Prostate gland (tissue), 2 donors: ENCODE measurements around the gene ACTN1. TPM values are rescaled to one million over a fixed set of nuclear protein-coding genes. Genes with fewer than 3 reads are reported as not detected.
A peak's percentile ranks its signal among the peaks of the same experiment; 100 is the strongest.

Experiments
- DNase-seq: peaks from one replicate; pipeline ENCODE4 v3.0.0-alpha.2; 2019; ENCODE audit warnings: low spot score
- H3K27ac ChIP-seq, 2 donors: fragments of 200-600 bp; sonication (generic); 2 replicates each; pipeline ENCODE4 v1.5.1; 2017 to 2019
- H3K27me3 ChIP-seq: fragments of 200-600 bp; sonication (generic); replicated peaks from 2 replicates; pipeline ENCODE4 v1.5.1; 2019; ENCODE audit not compliant: insufficient read depth
- H3K36me3 ChIP-seq, 2 donors: fragments of 200-600 bp; sonication (generic); 1 replicate in 1 of 2; 2 replicates in 1 of 2; pipeline versions ENCODE4 v1.5.1 to v1.8.1; 2017 to 2019
- H3K4me1 ChIP-seq: fragments of 200-600 bp; sonication (generic); replicated peaks from 2 replicates; pipeline ENCODE4 v1.5.1; 2019
- H3K4me3 ChIP-seq, 2 donors: fragments of 200-600 bp; sonication (generic); 2 replicates each; pipeline ENCODE4 v1.5.1; 2017 to 2019
- H3K9me3 ChIP-seq: fragments of 200-600 bp; sonication (generic); 2 replicates; pipeline ENCODE4 v1.5.1; 2017
- CTCF ChIP-seq, 4 experiments: fragments of 200-600 bp in 2 of 4; fragments of 450-650 bp in 2 of 4; sonication (generic) in 2 of 4; IDR thresholded peaks; 1 replicate in 3 of 4; 2 replicates in 1 of 4; pipeline ENCODE4 v1.5.1; 2016 to 2019; ENCODE audit warnings: antibody characterized with exemption in 4 of 4, mild to moderate bottlenecking in 2 of 4, moderate library complexity in 2 of 4
- POLR2A ChIP-seq: fragments of 450-650 bp; IDR thresholded peaks from one replicate; pipeline ENCODE4 v1.6.1; 2016; ENCODE audit warnings: antibody characterized with exemption, mild to moderate bottlenecking
- POLR2AphosphoS5 ChIP-seq: sonication (generic); formaldehyde crosslinking; IDR thresholded peaks from one replicate; pipeline ENCODE4 v1.6.1; 2017; ENCODE audit warnings: antibody characterized with exemption
- WGBS: methylation state at CpG from one replicate; pipeline ENCODE4 v1.1.5; 2018; 5-methylcytosine and 5-hydroxymethylcytosine counted together
- intact Hi-C: fragments of 100-400 bp; cut with DNase I; formaldehyde crosslinking; loops from one replicate; pipeline ENCODE4 v1.14.2; 2022
- total RNA-seq, 2 donors: library from RNA; depleted of rRNA; stranded (reverse); fragments of >200 nt; gene quantifications; one replicate each; pipeline ENCODE4 v1.1.0, GENCODE V29; 2016

ACTN1 gene
- total RNA-seq, 2 donors from 2014 or later = 197 to 240 TPM

GRCh38 chr14:69003626-69004025 lies 24.5 kb upstream of the ACTN1 start:
- 87% methylated on average over 10 of the region's 10 CpGs for WGBS
- Histone ChIP-seq H3K9me3 (no peaks in the 10 kb centered on the region), H3K27me3 (no peaks in the 10 kb centered on the region)

GRCh38 chr14:69002069-69002468 lies 23.0 kb upstream of the ACTN1 start:
- WGBS = 63% methylated on average over 3 of the region's 3 CpGs
- peak; percentile 12 for DNase-seq

More at GRCh38 chr14:69003626-69004025, 24.5 kb upstream of the ACTN1 start:
- no peaks in the 10 kb centered on the region for H3K36me3 ChIP-seq
- intact Hi-C loops = no loop called here
- no peak overlapping the region for H3K4me3 ChIP-seq
- TF ChIP-seq POLR2A (no peak), CTCF (IDR thresholded peaks at IDR 0.05) (no peak), POLR2AphosphoS5 (no peak)
- no peaks in the 10 kb centered on the region for H3K4me1 ChIP-seq
- DNase-seq = no peak
- no peak overlapping the region for H3K27ac ChIP-seq

GRCh38 chr14:69001375-69001774 lies 22.3 kb upstream of the ACTN1 start:
- TF ChIP-seq POLR2A (no peak), CTCF (IDR thresholded peaks at IDR 0.05) (no peak), POLR2AphosphoS5 (no peak)
- no peaks in the 10 kb centered on the region for H3K36me3 ChIP-seq
- H3K9me3 ChIP-seq = no peaks in the 10 kb centered on the region
- H3K4me1 ChIP-seq = no peaks in the 10 kb centered on the region
- 40% methylated on average over 2 of the region's 2 CpGs for WGBS
- no peak for DNase-seq
- no peak overlapping the region for H3K27ac ChIP-seq
- no peak overlapping the region for H3K4me3 ChIP-seq
- no peaks in the 10 kb centered on the region for H3K27me3 ChIP-seq
- intact Hi-C loops = no loop called here

More at GRCh38 chr14:69002069-69002468, 23.0 kb upstream of the ACTN1 start:
- intact Hi-C loops = no loop called here
- H3K27ac ChIP-seq = no peak overlapping the region
- H3K27me3 ChIP-seq = no peaks in the 10 kb centered on the region
- no peak overlapping the region for H3K4me3 ChIP-seq
- no peaks in the 10 kb centered on the region for H3K36me3 ChIP-seq
- peak; percentile 15 for TF ChIP-seq POLR2AphosphoS5
- peak in 2 of 4 experiments; percentile 13 to 26 for TF ChIP-seq CTCF (IDR thresholded peaks at IDR 0.05)
- no peak for TF ChIP-seq POLR2A
- H3K9me3 ChIP-seq = no peaks in the 10 kb centered on the region
- no peaks in the 10 kb centered on the region for H3K4me1 ChIP-seq

GRCh38 chr14:68998062-68998461 lies 19.0 kb upstream of the ACTN1 start:
- H3K27ac ChIP-seq = no peak overlapping the region
- TF ChIP-seq CTCF (IDR thresholded peaks at IDR 0.05) (no peak), POLR2AphosphoS5 (no peak)
- 83% methylated on average over 5 of the region's 5 CpGs for WGBS
- intact Hi-C loops = no loop called here
- no peaks in the 10 kb centered on the region for H3K4me1 ChIP-seq
- H3K36me3 ChIP-seq = no peaks in the 10 kb centered on the region
- DNase-seq = no peak
- no peak overlapping the region for H3K4me3 ChIP-seq
- no peaks in the 10 kb centered on the region for H3K9me3 ChIP-seq
- H3K27me3 ChIP-seq = no peaks in the 10 kb centered on the region

GRCh38 chr14:68995731-68996130 lies 16.6 kb upstream of the ACTN1 start:
- Histone ChIP-seq H3K27ac (no peak overlapping the region), H3K9me3 (no peaks in the 10 kb centered on the region), H3K27me3 (no peaks in the 10 kb centered on the region), H3K36me3 (no peaks in the 10 kb centered on the region), H3K4me3 (no peak overlapping the region), H3K4me1 (no peaks in the 10 kb centered on the region)
- intact Hi-C loops = no loop called here
- WGBS = 93% methylated on average over 4 of the region's 4 CpGs
- no peak for DNase-seq
- TF ChIP-seq CTCF (IDR thresholded peaks at IDR 0.05) = no peak
- no peak for TF ChIP-seq POLR2AphosphoS5
- TF ChIP-seq POLR2A = no peak
